Stimulated activated CD4-positive, alpha-beta T cell treated with anti-CD3 and anti-CD28 coated beads, Interleukin-12 subunit alpha, Interleukin-12 subunit beta, amount 100 ng/mL, for 48 hours (primary cell): Measurements from ENCODE around the gene MAP4K2.

Experiments
- DNase-seq, 3 donors: peaks; one replicate each; pipeline ENCODE4 v3.0.0-alpha.2; 2020; ENCODE audit warnings: low read depth in 2 of 3, low spot score in 1 of 3

The MAP4K2 gene

DNA sequence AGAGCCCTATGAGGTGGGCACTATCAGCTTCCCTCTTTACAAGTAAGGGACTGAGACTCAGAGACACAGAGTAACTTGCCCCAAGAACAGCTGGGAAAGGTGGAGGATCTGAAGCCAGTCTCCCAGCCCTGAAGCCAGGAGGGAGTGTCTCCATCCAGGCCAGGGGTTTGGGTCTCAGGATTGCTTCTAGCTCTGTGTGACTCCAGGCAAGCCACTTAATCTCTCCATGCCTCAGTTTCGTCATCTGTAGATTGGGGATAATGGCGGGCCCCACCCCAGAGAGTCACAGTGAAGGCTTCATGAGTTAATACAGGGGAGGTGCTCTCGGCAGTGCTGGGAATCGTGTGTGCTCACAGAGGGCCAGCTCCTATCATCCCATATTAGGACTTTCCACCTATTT is 10.5 kb downstream of the MAP4K2 start:
- DNase-seq: no peak

DNA sequence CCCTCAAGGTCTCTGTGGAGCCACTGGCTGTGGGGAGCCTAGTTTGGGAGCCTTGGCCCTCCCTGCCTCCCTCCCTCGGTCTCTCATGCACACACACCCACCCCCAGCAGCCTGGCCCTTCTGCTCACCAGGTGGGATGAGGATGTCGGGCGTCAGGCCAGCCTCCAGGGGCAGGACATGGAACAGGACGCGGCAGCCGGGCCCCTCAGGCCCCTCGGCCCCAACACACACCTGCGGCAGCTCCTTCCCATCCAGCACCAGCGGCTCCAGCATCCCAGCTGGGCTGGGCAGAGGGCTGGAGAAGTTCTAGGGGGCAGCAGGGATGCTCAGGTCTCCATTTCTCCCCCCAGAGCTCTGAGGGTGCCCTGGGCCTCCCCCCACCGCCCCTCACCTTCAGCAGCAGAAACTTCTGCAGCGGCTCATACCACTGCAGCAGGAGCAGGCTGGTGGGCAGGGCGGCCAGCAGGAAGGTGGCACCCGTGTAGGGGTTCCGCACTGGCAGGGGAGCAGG is 11.2 kb downstream of the MAP4K2 start:
- DNase-seq: no peak

DNA sequence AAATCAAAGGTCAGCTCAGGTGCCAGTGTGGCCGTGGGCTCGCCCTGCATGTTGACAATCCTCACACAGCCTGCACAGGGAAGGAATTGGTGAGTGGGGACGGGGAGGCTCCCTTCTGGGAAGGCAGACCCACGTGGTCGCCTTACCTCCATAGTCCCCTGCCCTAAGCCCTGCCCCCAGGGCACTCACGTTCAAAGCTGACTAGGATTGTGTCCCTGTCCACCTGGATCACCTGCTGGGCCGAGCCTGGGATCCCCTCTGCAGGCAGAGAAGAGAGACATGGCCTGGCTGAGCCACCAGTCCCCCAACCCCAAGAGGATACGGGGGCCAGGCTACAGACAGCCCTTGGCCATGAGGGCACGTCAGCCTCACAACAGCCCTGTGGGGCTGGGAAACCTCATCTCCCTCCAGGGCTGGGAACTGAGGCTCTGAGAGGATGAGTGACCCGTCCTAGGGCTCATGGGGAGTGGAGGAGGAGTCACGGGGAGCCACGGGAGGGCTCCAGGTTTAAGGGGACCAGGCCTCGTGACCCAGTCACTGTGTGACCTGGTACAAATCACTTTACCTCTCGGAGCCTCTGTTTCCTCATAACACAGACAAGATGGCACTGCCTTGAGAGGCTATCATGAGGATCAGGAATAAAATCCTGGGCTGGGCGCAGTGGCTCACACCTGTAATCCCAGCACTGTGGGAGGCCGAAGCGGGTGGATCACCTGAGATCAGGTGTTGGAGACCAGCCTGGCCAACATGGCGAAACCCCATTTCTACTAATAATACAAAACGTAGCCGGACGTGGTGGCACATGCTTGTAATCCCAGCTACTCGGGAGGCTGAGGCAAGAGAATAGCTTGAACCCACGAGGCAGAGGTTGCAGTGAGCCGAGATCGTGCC is 12.6 kb downstream of the MAP4K2 start:
- DNase-seq: no peak

GRCh38 chr11:64789331-64790204 is 13.4 kb downstream of the MAP4K2 start:
- DNase-seq: no peak

- no peak for DNase-seq
Observed at GRCh38 chr11:64788321-64789215, 14.4 kb downstream of the MAP4K2 start.

GRCh38 chr11:64787526-64788320 is 15.3 kb downstream of the MAP4K2 start:
- peak in 1 of 3 donors; percentile 54 for DNase-seq

DNA sequence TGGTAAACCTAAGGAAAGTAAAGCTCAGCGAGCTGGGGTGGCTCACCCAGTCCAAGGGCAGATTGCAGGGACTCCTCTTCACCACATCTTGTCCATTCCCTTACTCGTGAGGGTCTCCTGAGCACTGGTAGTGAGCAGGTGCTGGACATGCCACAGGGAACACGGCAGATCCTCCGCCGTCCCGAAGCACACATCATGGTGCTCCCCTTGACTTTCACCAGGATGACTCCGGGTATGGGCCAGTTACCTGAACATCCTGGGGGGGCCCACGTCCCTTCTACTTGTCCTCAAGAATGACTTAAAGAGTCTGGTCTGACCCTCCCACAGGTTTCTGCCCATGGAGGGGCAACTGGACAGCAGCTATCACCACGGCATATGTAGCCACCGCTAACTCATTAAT is 16.7 kb downstream of the MAP4K2 start:
- no peak for DNase-seq

DNA sequence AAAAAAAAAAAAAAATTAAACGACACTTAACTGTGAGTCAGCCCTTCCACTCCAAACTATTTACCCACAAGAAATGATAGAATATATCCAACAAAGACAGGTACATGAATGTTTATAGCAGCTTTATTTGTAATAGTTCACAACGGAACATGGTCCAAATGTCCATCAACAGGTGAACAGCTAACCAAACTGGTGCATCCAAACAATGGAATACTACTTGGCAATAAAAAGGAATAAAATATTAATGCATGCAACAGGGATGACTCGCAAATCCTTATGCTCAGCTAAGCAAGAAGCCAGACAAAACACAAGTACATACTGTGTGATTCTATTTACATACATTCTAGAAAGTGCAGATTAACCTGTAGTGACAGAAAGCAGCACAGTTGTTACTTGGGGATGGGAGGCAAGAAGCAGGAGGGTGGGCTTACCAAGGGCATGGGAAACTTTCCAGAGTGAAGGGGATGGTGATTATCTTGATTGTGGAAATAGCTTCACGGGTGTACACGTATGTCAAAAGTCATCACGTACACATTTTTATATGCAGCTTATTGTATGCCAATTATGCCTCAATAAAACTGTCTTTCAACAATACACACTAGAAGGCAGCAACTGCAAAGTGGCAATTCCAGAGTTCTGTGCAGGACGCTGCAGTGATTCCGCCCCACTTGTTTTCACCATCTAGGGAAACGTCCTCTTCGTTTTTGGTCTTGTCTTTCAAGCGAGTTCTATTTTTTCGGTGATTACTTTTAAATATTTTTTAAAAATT is 18.0 kb downstream of the MAP4K2 start:
- no peak for DNase-seq

DNA sequence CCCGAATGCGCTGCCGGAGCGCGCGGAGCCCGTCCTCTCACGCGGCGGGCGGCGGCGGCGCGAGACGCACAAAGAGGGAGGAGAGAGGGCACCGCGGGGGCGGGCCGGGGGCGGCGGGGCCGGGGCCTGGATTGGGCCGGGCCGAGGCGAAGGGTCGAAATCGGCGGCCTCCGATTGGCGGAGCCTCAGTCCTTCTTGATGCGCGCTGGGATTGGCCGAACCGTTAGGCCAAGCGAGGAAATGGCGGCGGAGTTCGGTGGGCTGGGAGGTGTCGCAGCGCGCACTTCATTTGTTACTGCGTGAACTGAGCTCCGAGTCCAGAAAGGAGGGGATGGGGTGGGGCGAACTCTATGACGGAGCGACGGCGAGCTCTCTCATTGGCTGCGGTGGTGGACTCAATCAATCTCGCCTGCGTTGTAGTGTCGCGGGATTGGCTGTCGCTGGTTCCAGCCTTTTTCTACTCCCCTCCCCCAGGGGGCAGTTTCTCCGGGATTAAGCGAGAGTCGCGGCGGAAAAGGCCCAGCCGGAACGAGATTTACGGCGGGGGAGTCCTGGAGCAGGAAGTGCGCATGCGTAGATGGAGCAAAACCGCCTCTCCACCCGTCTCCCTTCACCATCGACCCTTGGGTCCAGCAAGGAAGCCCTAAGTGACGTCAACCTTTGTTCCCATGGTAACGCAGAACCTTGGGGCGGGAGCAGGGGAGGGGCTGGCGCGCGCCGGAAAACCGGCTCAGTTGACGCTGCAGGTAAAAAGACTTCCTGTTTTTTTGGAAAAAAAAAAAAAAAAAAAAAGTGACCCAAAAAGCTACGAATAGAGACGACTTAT is 24.3 kb downstream of the MAP4K2 start, which contains the start of gene SF1:
Gene SF1 (minus strand): TSS at position 70 of the 826 bp plus-strand sequence. CDS start 150 bp downstream, outside the sequence.
- peak; percentile 96 to 100 (median 99) for DNase-seq

- no peak for DNase-seq
Observed at GRCh38 chr11:64778223-64778472, 24.9 kb downstream of the MAP4K2 start.

DNA sequence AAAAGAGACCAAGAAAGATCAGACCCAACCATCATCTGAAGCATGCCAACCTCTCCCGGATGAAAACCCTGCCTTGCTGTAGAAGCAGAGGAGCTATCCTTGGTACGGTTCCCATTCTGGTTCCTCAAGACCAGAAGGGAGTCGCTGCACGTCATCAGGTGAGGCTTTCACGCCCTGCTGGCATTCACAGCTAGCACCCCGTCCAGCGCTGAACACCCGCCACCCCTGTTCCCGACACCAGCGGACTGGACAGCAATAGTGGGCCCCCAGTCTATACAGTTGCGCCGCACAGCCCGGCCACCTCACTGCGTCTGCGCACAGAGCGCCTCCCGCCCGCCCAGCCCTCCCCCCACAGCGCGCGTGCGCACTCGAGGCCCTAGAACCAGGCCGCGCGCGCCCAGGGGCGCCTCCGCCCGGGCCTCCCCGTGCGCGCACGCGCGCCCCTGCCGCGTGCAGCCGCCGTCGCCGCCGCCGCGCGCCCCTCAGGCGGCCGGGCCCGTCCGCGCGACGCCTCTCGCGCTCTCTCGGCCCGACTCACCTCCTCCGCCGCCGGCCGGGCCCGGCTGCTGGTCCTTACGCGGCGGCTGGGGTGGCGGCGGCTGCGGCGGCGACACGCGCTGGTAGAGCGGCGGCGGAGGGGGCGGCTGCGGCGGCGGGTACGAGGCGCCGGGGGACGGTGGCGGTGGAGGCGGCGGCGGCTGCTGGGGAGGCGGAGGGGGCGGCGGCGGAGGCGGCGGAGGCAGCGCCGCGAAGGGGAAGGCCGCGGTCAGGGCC is 25.4 kb downstream of the MAP4K2 start:
- peak; percentile 60 to 77 (median 60) for DNase-seq

DNA sequence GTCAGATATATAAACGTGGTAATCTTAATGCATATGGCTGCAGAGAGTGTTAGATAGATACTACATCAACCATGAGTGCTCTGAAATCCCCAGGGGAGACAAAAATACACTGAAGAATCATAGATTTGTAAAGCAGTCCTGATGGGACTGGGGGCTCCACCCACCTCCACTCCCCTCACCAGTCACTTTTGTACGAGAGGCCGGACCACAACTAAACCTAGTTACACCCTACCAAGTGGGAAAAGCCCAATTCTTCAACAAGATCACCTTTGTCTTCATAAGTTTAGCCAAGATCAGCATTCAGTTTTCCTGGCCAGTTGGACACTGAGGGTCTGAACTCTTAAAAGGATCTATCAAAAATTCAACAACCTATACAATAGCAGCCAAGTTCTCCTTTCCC is 26.1 kb downstream of the MAP4K2 start:
- no peak for DNase-seq

DNA sequence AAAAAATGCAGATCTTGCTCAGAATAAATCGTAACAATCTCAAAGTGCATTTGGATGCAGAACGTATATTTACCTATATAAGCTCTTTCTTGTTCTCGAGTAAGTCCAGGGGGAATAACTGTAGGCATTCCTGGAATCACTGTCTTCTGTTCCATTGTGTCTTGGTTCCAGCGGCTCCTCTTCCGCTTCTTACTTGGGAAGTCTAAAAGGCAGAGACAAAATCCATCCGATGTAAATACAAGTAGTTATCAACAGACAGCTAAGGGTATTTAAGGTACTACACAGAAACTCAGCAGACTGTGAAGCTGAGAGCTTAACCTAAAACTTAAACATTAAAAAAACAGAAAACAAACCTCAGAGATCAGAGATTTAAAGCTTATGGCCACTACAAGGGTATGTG is 26.6 kb downstream of the MAP4K2 start:
- no peak for DNase-seq

GRCh38 chr11:64774144-64774543 is 28.9 kb downstream of the MAP4K2 start:
- DNase-seq: no peak

DNA sequence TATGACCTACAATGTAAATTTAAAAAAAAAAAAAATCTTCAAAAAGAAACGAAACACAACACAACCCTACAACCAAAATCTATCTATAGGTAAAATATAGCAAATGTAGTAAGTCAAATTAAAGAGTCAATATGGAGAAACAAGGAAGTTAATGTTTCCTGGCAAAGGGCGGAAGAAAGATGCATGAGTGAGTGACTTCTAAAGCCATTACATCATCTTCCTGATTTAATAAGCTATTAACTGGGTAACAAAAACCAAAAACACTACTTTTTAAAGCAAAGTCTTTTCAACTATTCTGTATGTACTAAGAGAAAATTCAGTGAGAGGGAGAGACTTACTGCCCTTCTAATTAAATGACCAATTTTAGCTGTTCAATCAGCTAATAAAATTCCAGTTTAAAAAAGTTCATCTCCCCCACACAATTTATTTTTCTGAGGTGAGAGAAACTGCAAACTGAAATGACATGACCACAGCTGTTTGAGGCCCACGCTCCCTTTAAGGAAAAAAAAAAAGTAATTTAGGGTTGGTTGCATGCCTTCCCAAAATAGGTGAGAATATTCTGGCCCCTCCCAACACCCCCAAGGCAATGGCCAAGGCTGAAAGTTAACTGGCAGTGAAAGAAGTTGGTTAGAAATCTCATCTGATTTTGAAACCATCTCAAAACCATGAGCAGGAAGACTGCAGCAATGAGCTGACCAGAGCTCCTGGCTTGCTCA is 30.6 kb downstream of the MAP4K2 start:
- DNase-seq: no peak

DNA sequence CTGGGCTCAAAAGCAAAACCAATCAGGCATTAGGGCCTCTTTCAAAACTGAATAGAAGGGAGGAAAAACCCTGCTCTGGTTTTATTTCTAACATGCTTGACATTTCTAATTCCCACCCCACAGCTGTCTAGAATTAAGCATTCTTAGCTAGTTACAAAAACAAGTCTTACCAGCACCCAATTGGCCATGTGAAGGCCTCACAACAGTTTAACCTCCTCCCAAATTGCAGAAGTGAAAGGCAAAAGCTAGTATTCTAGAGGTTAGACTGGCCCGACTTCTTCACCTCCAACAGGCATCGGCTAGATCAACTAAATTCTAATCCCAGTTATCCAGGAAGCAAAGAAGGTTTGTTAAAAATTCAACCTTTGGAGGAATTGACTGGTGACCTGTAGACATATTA is 31.2 kb downstream of the MAP4K2 start:
- no peak for DNase-seq

DNA sequence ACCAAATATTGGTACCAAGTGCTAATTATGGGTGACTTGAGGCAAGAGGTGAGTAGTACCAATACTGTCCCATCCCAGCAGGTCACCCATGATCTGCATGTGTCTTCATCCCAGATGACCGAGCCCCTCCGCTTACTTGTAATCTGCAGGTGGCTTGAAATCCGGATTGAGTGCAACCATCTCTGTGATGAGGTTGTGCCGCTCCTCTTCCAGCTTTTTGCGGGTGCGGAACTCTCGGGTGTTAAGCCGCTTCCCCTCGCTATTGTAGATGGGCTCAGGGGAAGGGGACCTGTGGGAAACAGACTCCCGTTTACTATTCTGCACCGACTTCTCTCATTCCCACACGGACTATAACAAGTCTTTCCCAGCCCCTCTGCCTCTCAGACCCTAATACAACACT is 32.9 kb downstream of the MAP4K2 start:
- no peak for DNase-seq
